Measurements from ENCODE around the gene CSGALNACT2.

Gene CSGALNACT2

GRCh38 chr10:43233601-43234430 is 95.6 kb downstream of the CSGALNACT2 start:
- H3K27ac ChIP-seq (ENCODE audit: low read length), result no peak overlapping the region
- H3K36me3 ChIP-seq (ENCODE audit: control insufficient read depth, low read depth, low read length), result no peaks in the 10 kb centered on the region
- no peaks in the 10 kb centered on the region for H3K4me1 ChIP-seq (ENCODE audit: control insufficient read depth, low read depth, low read length)
- H3K27me3 ChIP-seq (ENCODE audit: control insufficient read depth, insufficient read depth, low read length), result peaks cover 30% of the 10 kb centered on the region
- no peaks in the 10 kb centered on the region for H3K9me3 ChIP-seq (ENCODE audit: control insufficient read depth, low read depth, low read length)
- H3K9ac ChIP-seq (ENCODE audit: low read length), result no peak overlapping the region
- no peak overlapping the region for H3K4me3 ChIP-seq (ENCODE audit: low read length)

DNA sequence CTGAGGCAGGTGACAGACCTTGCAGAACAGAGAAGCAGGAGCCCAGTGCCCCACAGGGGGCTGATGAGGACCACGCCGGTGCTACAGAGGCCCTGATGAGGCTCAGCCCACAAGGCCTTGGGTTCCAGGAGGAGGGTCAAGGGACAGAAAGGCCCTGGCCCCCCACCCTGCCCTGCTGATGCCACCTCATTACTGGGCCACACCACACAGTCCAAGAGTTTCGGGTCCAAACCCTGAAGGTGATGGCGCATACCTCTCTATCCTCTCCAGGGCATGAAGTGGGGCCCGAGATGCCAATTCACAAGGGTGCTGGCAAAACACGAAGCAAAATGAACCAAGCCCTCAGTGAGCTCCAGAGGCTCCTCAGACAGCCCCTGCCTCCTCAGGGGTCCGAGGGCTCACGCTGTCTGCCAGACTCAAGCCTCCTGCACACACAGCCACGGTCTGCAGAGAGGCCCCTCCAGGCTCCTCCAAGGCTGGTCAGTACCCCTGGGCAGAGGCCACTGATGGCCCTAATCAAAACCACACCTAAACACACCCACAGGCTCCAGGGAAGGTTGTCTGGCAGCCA is 96.3 kb downstream of the CSGALNACT2 start:
- peaks cover 22% of the 10 kb centered on the region for H3K27me3 ChIP-seq (ENCODE audit: control insufficient read depth, insufficient read depth, low read length)
- H3K27ac ChIP-seq (ENCODE audit: low read length), result no peak overlapping the region
- H3K4me3 ChIP-seq (ENCODE audit: low read length), result no peak overlapping the region
- H3K9ac ChIP-seq (ENCODE audit: low read length), result no peak overlapping the region
- no peaks in the 10 kb centered on the region for H3K36me3 ChIP-seq (ENCODE audit: control insufficient read depth, low read depth, low read length)
- no peaks in the 10 kb centered on the region for H3K9me3 ChIP-seq (ENCODE audit: control insufficient read depth, low read depth, low read length)
- H3K4me1 ChIP-seq (ENCODE audit: control insufficient read depth, low read depth, low read length), result no peaks in the 10 kb centered on the region
